Measurements from ENCODE around the gene ZNF692.

Gene ZNF692

DNA sequence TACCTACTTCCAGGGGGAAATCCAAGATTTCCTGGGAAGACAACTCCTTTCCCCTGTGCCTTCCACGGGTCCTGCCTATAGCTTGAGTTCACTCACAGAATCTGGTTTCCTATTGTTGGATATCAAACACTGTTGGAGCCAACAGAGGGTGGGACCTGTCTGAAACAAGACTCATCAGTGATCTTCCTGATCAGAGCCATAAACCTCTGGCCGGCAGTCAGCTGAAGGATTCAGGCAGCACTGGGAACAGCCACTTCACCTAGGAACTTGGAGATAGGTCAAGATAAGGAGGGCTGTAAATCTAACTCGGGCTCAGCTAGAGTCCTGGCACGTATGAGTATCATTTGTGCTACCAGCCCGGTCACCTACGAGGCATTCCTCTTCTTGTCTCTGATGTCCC, 56.4 kb downstream of the ZNF692 start:
- TF ChIP-seq, protein P1, sequence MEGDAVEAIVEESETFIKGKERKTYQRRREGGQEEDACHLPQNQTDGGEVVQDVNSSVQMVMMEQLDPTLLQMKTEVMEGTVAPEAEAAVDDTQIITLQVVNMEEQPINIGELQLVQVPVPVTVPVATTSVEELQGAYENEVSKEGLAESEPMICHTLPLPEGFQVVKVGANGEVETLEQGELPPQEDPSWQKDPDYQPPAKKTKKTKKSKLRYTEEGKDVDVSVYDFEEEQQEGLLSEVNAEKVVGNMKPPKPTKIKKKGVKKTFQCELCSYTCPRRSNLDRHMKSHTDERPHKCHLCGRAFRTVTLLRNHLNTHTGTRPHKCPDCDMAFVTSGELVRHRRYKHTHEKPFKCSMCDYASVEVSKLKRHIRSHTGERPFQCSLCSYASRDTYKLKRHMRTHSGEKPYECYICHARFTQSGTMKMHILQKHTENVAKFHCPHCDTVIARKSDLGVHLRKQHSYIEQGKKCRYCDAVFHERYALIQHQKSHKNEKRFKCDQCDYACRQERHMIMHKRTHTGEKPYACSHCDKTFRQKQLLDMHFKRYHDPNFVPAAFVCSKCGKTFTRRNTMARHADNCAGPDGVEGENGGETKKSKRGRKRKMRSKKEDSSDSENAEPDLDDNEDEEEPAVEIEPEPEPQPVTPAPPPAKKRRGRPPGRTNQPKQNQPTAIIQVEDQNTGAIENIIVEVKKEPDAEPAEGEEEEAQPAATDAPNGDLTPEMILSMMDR (IDR thresholded peaks at IDR 0.05; ENCODE audit: control extremely low read depth, extremely low read depth, low read depth, missing control alignments), result no peak
- CTCF ChIA-PET, result interaction anchor here (1.1 to 1.2 kb wide), 2 partner anchors 15 to 180 kb away, joined by 4 to 5 read pairs; no protein-coding TSS in a partner anchor
- POLR2A ChIA-PET, result no interaction called here
- no peak for DNase-seq (ENCODE audit: extremely low spot score)

DNA sequence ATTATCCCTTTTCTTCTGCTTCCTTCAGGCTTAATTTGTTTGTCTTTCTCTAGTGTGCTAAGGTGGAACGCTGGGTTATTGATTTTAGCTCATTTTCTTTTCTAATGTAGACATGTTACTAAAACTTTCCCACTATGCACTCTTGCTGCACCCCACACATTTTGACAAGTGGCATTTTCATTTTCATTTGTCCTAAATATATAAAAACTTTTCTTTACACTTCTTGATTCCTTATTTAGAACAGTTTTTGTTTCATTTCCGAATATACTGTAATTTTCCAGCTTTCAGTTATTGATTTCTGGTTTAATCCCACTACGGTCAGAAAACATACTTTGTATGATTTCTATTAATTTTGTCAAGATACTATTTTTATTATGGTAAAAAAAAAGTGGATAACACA, 58.4 kb downstream of the ZNF692 start:
- no peak for DNase-seq (ENCODE audit: extremely low spot score)
- POLR2A ChIA-PET, result no interaction called here
- TF ChIP-seq, protein P1 (IDR thresholded peaks at IDR 0.05; ENCODE audit: control extremely low read depth, extremely low read depth, low read depth, missing control alignments), result no peak
- CTCF ChIA-PET, result interaction anchor here (1.0 kb wide), 2 partner anchors 79 to 181 kb away, joined by 3 to 4 read pairs; no protein-coding TSS in a partner anchor

Measured in GM10248 (cell line).